PC-9 (cell line): ENCODE data around the gene PECR.
A peak's percentile ranks its signal among the peaks of the same experiment; 100 is the strongest.

ENCODE experiments used
- CTCF ChIP-seq: fragments of 200-600 bp; sonication (generic); conservative IDR thresholded peaks from 2 replicates; pipeline ENCODE4 v1.6.1; 2017; ENCODE audit warnings: mixed run types, antibody characterized with exemption, mild to moderate bottlenecking, moderate library complexity
- EZH2 ChIP-seq: fragments of 200-600 bp; sonication (generic); IDR thresholded peaks from 2 replicates; pipeline ENCODE4 v1.8.0; 2017; ENCODE audit warnings: antibody characterized with exemption, low read depth

DNA sequence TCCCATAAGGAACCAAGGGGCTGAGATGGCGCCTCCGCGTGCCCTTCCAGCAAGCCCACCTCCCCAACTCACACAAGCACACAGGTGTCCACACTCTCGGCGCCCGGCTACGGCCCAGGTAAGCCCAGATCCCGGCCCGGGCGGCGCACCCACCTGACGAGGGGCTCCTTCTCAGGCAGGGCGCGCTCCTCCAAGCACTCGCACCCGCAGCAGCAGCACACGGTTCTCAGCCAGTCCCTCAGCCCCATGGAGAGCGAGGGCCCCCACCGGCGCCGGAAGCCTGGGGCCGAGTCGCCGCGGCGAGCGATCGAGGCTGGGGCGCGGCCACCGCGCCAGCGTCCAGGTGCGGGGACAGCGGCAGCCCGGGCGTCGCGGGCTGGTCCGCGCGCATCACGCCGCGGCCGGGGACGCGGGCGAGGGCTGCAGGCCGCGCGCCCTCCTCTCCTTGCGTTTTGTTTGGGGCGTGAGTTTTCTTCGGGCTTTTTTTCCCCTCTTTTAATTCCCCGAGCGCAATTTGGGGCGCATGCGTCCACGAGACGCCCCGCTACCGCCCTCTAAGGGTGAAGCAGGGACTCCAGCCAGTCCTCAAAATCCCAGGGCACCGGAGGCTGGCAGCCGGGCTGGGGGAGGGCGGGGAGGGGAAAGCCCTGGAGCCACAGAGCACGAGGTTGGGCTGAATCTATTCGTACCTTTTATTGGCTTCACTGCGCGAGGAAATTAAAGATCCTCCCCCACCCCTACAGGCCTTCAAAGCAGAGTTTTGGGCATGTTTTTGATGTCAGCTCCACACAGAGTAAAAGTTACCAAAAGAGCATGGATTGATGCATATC lies 68.3 kb downstream of the PECR start, which contains the start of gene MREG:
- TF ChIP-seq CTCF (peak; percentile 88), EZH2 (no peak)
